T-helper 2 cell treated with Interferon-gamma antibody and Interleukin-4, amounts not matched to agents 5 μg/mL and 100 μg/mL, for 36 hours (primary cell): Measurements from ENCODE around the gene CD2BP2.

Source experiments
- DNase-seq: peaks from one replicate; pipeline ENCODE4 v3.0.0; 2021; ENCODE audit warnings: low spot score
- H3K27ac Mint-ChIP-seq: one replicate; pipeline ENCODE4 v1.8.0; 2021; ENCODE audit warnings: mild to moderate bottlenecking, mixed read lengths
- H3K27me3 Mint-ChIP-seq: one replicate; pipeline ENCODE4 v1.8.0; 2021; ENCODE audit warnings: low read depth, mixed read lengths
- H3K36me3 Mint-ChIP-seq: one replicate; pipeline ENCODE4 v1.8.0; 2021; ENCODE audit warnings: low read depth, mixed read lengths
- H3K4me1 Mint-ChIP-seq: one replicate; pipeline ENCODE4 v1.8.0; 2021; ENCODE audit warnings: low read depth, mixed read lengths
- H3K4me3 Mint-ChIP-seq: one replicate; pipeline ENCODE4 v1.8.0; 2022; ENCODE audit warnings: mild to moderate bottlenecking, moderate library complexity, mixed read lengths
- H3K9me3 Mint-ChIP-seq: one replicate; pipeline ENCODE4 v1.8.0; 2021; ENCODE audit warnings: mixed read lengths

CD2BP2 gene

GRCh38 chr16:30372038-30372712 lies 17.1 kb upstream of the CD2BP2 start:
- no peaks in the 10 kb centered on the region for H3K27me3 Mint-ChIP-seq
- H3K27ac Mint-ChIP-seq = peak overlapping the region; percentile 91
- no peaks in the 10 kb centered on the region for H3K9me3 Mint-ChIP-seq
- H3K36me3 Mint-ChIP-seq = peaks cover 9% of the 10 kb centered on the region
- H3K4me1 Mint-ChIP-seq = peaks cover 24% of the 10 kb centered on the region
- DNase-seq = no peak
- H3K4me3 Mint-ChIP-seq = peak overlapping the region; percentile 90

DNA sequence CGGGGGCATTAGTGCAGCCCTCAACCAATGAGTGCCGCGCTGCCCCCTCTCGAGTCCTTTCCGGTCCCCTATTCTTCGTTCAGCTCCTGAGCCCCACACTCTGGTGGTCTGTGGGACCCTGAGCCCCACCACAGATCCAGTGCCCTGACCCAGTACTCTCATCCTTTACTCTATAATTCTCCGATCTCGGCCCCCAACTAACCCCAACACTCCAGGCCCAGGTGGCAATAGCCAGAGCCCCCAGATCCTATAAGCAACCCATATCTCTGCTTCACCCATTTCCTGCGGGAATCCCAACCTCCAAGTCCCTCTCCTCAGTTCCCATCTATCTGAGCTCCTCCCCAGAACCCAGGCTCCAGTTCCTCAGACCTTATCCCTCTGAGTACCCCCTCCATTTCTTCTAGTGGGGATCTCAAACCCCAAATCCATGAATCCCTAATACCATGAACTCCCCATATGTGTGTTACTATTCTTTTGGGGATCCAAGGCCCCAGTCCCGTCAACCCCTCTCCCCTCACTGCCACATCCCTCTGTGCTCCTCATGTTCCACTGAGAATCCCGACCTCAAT lies 16.2 kb upstream of the CD2BP2 start:
- Mint-ChIP-seq H3K27ac (peak overlapping the region; percentile 91), H3K4me3 (peak overlapping the region; percentile 90), H3K4me1 (peaks cover 29% of the 10 kb centered on the region), H3K27me3 (no peaks in the 10 kb centered on the region), H3K36me3 (peaks cover 15% of the 10 kb centered on the region), H3K9me3 (no peaks in the 10 kb centered on the region)
- no peak for DNase-seq

DNA sequence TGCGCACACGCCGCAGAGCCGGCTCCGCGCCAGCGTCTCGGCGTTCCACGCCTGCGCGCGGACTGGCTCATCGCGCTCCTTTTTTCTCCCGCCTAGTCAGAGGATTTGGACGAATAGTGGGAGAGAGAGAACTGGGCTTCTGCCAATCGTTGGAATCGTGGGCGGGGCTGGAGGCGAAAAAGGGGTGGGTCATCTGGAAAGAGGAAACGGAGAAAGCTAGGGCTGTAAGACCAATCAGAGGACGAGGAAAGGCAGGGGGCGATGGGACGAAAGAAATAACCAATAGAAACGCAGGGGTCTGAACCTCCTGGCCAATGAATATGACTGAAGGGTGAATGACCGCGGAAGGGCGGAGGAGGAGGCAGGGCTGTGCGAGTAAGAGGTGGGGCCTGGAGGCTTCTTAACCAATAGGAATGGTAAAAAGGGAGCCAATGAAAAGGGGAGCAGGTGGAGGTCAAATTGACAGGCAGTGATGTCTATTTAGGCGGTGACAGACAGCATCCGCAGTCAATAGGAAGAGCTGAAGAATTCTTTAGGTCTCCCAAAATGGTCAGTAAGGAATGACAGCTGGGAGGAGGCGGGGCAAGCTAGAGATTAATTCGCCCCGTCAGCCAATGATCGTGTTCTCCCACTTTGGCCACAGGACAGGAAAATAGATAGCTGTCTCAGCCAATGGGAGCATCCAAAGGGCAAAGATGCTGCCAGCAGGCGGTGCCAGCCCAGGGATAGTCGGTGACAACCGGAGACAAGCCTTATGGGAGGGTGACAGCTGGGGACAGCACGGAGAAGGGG lies 15.5 kb upstream of the CD2BP2 start, which contains the start of gene TBC1D10B:
Gene TBC1D10B (minus strand): TSS at position 39 of the 792 bp plus-strand sequence. CDS start 311 bp downstream, outside the sequence.
- Mint-ChIP-seq H3K4me3 (peak within 1 kb of the TSS; percentile 90), H3K9me3 (no peaks in the 10 kb centered on the region), H3K4me1 (peaks cover 32% of the 10 kb centered on the region), H3K27ac (peak within 1 kb of the TSS; percentile 91), H3K36me3 (peaks cover 17% of the 10 kb centered on the region), H3K27me3 (no peaks in the 10 kb centered on the region)
- peak; percentile 99 for DNase-seq

- Mint-ChIP-seq H3K4me3 (peak overlapping the region; percentile 90), H3K9me3 (no peaks in the 10 kb centered on the region), H3K4me1 (peaks cover 36% of the 10 kb centered on the region), H3K27ac (peak overlapping the region; percentile 91), H3K36me3 (peaks cover 21% of the 10 kb centered on the region), H3K27me3 (no peaks in the 10 kb centered on the region)
- no peak for DNase-seq
Observed at GRCh38 chr16:30369938-30370455, 14.9 kb upstream of the CD2BP2 start.

GRCh38 chr16:30369091-30369937 lies 14.2 kb upstream of the CD2BP2 start:
- H3K9me3 Mint-ChIP-seq = no peaks in the 10 kb centered on the region
- H3K4me1 Mint-ChIP-seq = peaks cover 37% of the 10 kb centered on the region
- peak overlapping the region; percentile 89 for H3K4me3 Mint-ChIP-seq
- no peaks in the 10 kb centered on the region for H3K27me3 Mint-ChIP-seq
- no peak for DNase-seq
- H3K27ac Mint-ChIP-seq = peak overlapping the region; percentile 37
- peaks cover 26% of the 10 kb centered on the region for H3K36me3 Mint-ChIP-seq

GRCh38 chr16:30368792-30369090 lies 13.6 kb upstream of the CD2BP2 start:
- H3K4me1 Mint-ChIP-seq = peaks cover 37% of the 10 kb centered on the region

DNA sequence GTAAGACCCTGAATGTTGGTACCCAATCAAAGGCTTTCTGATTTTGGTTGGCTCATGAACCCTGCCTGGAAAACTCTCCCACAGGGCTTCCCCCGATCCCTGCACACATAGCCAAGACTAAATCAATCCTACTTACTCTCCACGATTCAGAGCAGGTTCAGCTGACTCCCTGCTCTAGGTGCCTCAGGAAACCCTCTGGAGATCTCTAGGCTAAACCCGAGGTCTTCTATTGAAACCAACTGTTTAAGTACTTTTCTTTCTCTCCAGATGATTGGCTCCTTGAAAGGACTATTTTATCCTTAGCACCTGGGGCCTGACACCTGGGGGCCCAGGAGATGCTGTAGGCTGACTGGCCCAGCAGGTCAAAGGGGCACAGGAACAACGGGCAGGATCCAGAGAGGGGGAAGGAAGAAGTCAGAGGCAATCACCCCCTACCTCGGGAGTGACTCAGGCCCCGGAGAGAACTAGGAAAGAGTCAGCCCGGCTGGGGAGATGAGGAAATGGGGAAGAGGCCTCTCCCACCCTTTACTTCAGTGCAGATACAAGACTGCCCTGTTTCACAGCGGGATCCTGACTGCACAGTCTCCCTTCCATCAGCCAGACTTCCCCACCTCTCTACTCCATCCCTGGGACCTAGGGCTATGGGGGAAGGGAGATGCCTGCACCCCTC lies 13.1 kb upstream of the CD2BP2 start:
- no peak for DNase-seq

More at GRCh38 chr16:30368792-30369090, 13.6 kb upstream of the CD2BP2 start:
- Mint-ChIP-seq H3K36me3 (peaks cover 28% of the 10 kb centered on the region), H3K27me3 (no peaks in the 10 kb centered on the region), H3K27ac (peak overlapping the region; percentile 37), H3K4me3 (peak overlapping the region; percentile 89), H3K9me3 (no peaks in the 10 kb centered on the region)
- DNase-seq = no peak

DNA sequence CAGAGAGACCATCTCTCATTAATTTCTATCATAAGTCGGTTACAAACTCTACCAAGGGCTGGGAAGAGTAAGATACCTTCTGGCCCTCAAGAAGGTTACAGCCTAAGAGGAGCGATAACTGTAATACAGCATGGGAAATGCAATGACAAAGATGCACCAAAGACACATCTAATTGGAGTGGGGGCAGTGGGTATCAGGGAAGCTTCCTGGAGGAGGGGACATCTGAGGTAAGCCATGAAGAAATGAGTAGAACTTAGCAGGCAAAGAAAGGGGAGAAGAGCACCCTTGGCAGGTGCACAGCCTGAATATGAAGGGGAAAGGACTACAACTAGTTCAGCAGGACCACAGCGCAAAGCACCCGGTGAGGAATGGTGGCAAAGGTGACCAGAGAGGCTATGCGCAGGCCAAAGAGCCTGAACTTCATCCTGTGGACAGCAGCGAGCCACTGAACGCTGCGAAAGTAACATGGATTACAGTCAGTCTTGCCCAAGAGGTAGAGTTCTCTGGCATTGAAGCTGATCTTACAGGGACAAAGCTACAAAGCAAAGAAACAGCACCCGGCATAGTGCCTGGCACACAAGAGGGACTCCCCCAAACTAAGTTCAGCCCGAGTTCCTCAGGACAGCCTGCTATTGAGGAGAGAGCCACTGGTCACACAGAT lies 12.4 kb upstream of the CD2BP2 start:
- DNase-seq = no peak
- H3K4me1 Mint-ChIP-seq = peaks cover 39% of the 10 kb centered on the region
- no peaks in the 10 kb centered on the region for H3K9me3 Mint-ChIP-seq
- peak overlapping the region; percentile 89 for H3K4me3 Mint-ChIP-seq
- H3K27ac Mint-ChIP-seq = peak overlapping the region; percentile 28
- peaks cover 36% of the 10 kb centered on the region for H3K36me3 Mint-ChIP-seq
- H3K27me3 Mint-ChIP-seq = no peaks in the 10 kb centered on the region

More for the DNA sequence above, 13.1 kb upstream of the CD2BP2 start:
- H3K27ac Mint-ChIP-seq = peak overlapping the region; percentile 37
- peaks cover 37% of the 10 kb centered on the region for H3K4me1 Mint-ChIP-seq
- no peaks in the 10 kb centered on the region for H3K9me3 Mint-ChIP-seq
- peaks cover 30% of the 10 kb centered on the region for H3K36me3 Mint-ChIP-seq
- H3K27me3 Mint-ChIP-seq = no peaks in the 10 kb centered on the region
- peak overlapping the region; percentile 89 for H3K4me3 Mint-ChIP-seq

DNA sequence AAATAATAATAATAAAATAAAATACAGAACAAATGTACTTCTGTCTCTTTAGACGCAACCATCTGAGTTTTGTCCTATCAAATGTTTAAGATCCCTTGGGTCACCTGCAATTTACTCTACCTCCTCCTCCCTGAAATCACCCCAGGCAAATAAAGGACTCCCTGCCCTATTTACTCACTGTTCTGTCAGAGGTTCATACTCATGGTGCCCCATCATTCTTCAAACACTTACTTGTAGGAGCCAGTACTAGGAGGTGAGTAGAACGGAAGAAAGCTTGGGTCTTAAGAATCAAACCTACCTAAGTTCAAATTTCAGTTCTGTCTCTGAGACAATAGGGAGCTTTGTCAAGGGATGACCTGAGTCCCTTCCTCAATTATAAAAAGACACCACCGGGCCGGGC lies 11.4 kb upstream of the CD2BP2 start:
- no peaks in the 10 kb centered on the region for H3K9me3 Mint-ChIP-seq
- peak overlapping the region; percentile 89 for H3K4me3 Mint-ChIP-seq
- no peaks in the 10 kb centered on the region for H3K27me3 Mint-ChIP-seq
- no peak overlapping the region for H3K27ac Mint-ChIP-seq
- no peak for DNase-seq
- H3K36me3 Mint-ChIP-seq = peaks cover 39% of the 10 kb centered on the region
- peaks cover 34% of the 10 kb centered on the region for H3K4me1 Mint-ChIP-seq

GRCh38 chr16:30365200-30365599 lies 10.1 kb upstream of the CD2BP2 start:
- H3K9me3 Mint-ChIP-seq = no peaks in the 10 kb centered on the region
- H3K27me3 Mint-ChIP-seq = no peaks in the 10 kb centered on the region
- no peak overlapping the region for H3K27ac Mint-ChIP-seq
- H3K36me3 Mint-ChIP-seq = peaks cover 49% of the 10 kb centered on the region
- DNase-seq = no peak
- H3K4me1 Mint-ChIP-seq = peaks cover 28% of the 10 kb centered on the region
- H3K4me3 Mint-ChIP-seq = no peak overlapping the region

DNA sequence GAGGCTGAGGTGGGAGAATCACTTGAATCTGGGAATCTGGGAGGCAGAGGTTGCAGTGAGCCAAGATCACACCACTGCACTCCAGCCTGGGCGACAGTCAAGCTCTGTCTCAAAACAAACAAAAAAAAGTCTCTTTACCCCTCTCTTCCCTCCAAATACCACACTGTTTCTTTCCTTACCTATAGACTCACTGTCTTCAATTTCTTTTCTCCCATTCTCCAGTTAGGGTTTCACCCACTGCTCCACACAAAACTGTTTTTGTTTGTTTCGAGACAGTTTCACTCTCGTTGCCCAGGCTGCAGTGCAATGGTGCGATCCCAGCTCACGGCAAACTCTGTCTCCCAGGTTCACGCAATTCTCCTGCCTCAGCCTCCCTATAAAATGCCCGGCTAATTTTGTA lies 6.1 kb upstream of the CD2BP2 start:
- H3K36me3 Mint-ChIP-seq = peaks cover 48% of the 10 kb centered on the region
- no peak overlapping the region for H3K4me3 Mint-ChIP-seq
- H3K27ac Mint-ChIP-seq = no peak overlapping the region
- peaks cover 16% of the 10 kb centered on the region for H3K4me1 Mint-ChIP-seq
- no peaks in the 10 kb centered on the region for H3K27me3 Mint-ChIP-seq
- no peak for DNase-seq
- H3K9me3 Mint-ChIP-seq = no peaks in the 10 kb centered on the region

DNA sequence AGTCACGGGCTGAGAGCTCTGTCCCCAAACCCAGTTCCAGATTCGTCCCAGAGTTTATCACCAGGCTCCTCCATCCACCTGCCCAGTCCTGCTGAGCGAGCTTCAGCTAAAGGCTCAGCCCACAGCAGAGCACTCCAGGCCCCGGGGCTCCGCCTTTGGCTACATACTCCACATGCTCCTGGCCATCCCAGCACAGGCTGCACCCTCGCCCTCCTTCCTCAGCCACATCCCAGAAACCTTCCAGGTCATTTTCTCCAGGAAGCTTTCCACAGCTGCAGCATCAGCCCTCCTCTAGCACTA lies 4.7 kb upstream of the CD2BP2 start:
- no peak for DNase-seq
- H3K27me3 Mint-ChIP-seq = no peaks in the 10 kb centered on the region
- peaks cover 45% of the 10 kb centered on the region for H3K36me3 Mint-ChIP-seq
- no peak overlapping the region for H3K4me3 Mint-ChIP-seq
- peak overlapping the region; percentile 46 for H3K27ac Mint-ChIP-seq
- H3K9me3 Mint-ChIP-seq = no peaks in the 10 kb centered on the region
- peaks cover 21% of the 10 kb centered on the region for H3K4me1 Mint-ChIP-seq
